ENCODE measurements around the gene CIT.

Gene CIT

GRCh38 chr12:119857041-119857591, 20.0 kb downstream of the CIT start:
- no peak for DNase-seq

GRCh38 chr12:119850330-119850729, 26.8 kb downstream of the CIT start:
- no peak for DNase-seq

GRCh38 chr12:119843100-119843499, 34.0 kb downstream of the CIT start:
- no peak for DNase-seq

GRCh38 chr12:119842380-119842779, 34.7 kb downstream of the CIT start:
- no peak for DNase-seq

DNA sequence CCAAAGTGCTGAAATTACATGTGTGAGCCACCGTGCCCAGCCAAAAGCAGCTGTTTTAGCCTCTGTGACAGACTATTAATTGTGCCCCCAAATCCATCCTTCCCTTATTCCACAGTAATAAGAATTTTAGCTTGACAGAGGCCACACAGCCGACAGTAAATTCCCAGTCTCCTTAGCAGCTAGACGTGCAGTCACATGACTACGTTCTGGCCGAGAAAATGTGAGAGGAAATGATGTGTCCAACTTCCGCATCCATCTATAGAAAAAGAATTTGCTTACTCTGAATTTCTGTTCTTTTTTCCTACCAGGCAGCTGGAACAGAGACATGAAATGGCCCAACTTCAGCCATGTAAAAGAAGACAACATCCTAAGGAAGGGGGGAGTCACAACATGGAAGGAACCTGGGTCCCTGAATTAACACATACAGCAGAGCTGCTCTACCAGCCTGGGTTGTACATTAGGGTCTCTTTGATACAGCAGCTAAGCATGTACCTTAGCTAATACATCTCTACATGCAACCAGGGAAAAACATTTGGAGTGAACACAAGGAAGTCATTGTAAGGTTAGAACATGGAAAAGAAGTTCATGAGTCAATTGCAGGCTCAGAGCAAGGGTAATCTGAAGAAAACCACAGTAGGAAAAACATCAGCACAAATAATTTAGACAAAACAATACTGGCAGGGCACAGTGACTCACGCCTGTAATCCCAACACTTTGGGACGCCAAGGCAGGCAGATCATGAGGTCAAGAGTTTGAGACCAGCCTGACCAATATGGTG, 35.5 kb downstream of the CIT start:
- DNase-seq, result no peak

GRCh38 chr12:119840582-119840981, 36.5 kb downstream of the CIT start:
- DNase-seq, result no peak

GRCh38 chr12:119840168-119840567, 37.0 kb downstream of the CIT start:
- no peak for DNase-seq

DNA sequence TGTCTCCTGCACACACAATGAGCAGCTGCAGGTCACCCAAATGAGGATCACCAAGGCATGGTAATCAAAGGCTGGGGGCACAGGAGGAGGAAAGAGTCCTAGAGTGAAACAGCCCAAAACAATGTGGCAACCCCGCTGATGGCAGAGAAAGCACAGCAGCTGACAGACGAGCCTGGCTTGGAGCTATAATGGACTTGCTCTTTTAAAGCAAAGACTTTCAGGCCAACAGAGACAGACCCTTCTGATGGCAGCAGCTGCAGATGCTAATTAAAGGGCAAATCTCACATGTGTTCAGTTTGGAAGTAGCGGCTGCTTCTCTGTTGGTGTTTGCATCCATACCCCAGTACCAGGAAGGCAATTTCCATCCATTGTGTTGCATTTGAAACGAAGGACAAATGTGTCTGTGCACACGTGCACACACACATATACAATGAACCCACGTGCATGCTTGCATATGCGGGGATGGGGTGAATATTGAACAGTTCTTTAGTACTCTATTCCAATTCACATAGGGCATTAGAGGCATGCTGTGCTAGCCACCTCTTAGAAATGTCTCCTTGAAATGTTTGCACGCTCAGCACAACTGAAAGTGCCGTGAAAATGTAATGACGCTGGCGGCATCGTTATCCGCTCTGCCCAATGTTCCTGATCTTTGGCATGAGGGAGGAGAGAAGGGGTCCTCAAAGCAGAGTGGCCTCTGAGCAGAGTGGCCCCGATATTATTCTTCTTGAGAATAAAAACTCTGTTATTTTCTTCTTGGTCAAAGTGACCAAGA, 38.1 kb downstream of the CIT start:
- DNase-seq, result no peak

DNA sequence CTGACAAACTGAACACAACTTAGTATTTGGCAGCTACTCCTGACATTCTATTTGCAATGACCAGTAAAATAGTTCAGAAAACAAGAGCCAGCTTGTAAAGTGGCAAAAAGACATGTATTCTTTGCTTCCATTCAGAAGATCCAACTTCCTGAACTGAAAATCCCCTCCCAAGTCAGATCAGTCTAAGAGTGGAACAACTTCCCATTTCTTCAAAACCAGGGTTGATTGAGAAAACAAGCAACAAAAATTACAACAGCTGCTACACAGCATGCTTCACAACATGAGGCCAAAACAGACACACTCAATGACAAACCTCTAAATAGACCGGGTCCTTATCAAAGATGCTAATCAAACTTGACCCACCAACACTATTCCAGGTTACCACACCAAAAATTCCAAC, 40.3 kb downstream of the CIT start:
- no peak for DNase-seq

GRCh38 chr12:119835068-119835467, 42.1 kb downstream of the CIT start:
- DNase-seq, result no peak

GRCh38 chr12:119829439-119829838, 47.7 kb downstream of the CIT start:
- no peak for DNase-seq

GRCh38 chr12:119828300-119828699, 48.8 kb downstream of the CIT start:
- no peak for DNase-seq

DNA sequence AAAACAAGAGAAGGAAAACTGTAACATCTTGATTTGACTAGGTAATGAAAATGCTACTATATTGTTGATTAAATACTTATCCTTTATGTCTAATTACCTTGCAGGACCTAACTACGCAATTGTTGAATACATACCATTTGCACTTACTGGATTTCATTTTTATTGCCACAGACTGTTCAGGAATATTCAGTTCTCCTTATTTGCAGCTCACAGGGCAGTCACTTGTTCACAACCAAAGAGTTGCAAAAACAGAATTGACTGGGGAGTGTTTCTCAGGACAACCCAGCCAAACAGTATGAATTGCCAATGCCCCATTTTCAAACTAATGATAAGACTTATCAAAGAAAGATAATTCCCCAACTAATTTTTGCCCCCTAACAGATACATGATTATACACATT, 49.4 kb downstream of the CIT start:
- no peak for DNase-seq

GRCh38 chr12:119826661-119827445, 50.3 kb downstream of the CIT start:
- no peak for DNase-seq

- no peak for DNase-seq
Observed at GRCh38 chr12:119825262-119825661, 51.9 kb downstream of the CIT start.

- no peak for DNase-seq
Observed at GRCh38 chr12:119822046-119822445, 55.1 kb downstream of the CIT start.

DNA sequence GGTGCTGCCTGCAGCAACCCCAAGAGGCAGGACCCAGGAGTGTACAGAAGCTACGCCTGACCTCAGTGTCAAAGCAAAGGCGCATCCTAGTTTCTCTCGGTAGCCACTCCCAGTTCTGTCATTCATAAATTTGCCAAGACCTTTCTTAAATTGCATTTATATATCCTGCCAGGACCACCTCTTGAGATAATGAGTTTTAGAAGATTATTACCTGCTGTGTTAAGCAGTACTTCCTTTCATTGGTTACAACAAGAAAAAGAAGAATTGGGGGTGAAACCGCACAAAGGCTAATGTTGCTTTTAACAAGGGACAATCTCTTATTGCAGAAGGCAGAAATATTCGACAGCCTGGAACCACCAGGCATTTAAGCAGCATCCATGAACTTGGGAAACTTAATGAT, 57.8 kb downstream of the CIT start:
- no peak for DNase-seq

GRCh38 chr12:119817546-119818343, 59.4 kb downstream of the CIT start:
- no peak for DNase-seq

DNA sequence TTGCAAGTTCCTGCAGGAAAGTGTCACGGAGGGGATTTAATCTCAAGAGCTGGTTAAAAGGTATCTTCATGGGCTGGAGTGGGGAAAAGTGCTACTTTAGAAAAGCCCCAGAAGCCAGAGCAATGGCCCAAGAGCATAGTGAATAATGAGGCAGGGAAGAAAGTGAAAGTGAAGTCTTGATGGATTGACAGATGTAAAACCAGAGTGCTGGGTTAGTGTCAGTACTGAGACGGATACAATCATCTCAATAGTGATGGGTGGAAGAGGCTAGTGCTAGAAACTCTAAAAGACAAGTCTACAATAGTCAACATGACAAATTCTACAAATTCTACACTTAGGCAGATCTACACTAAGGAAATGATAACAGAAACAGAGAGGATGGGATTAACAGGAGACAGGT, 68.1 kb downstream of the CIT start:
- DNase-seq, result no peak

DNA sequence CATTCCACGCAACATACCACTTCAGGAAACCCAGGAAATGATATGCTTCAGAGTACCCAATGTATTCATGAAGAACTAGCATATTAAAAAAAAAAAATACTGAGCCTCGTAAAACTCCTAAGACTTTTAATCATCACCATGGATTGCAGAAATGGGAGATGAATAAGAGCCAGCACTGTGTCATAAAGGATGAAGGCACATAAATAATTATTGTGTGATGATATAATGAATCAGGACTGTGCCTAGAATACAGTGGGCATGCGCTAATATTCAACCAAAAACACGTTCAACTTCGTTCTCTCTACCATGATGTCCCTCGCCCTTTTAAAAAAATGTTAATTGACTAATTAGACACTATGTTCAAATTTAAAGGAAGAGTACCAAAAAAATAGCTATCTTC, 68.7 kb downstream of the CIT start:
- DNase-seq, result no peak

- no peak for DNase-seq
Observed at GRCh38 chr12:119807380-119807779, 69.7 kb downstream of the CIT start.

GRCh38 chr12:119804011-119804641, 73.0 kb downstream of the CIT start:
- no peak for DNase-seq

Measured in NCI-H1092 (cell line).